HG03045 (cell line): Measurements from ENCODE around the gene ADNP2.
"Not testable (repeated sequence)": the region's sequence is repeated elsewhere in the genome, so short reads cannot be mapped to it uniquely, and the experiment has no call there.

Experiments
- ATAC-seq: cut with Tn5 transposase; IDR thresholded peaks from one replicate; pipeline ENCODE4 v1.9.1; 2021; ENCODE audit warnings: mild to moderate bottlenecking, moderate library complexity; ENCODE audit not compliant: unreplicated experiment

ADNP2 gene

DNA sequence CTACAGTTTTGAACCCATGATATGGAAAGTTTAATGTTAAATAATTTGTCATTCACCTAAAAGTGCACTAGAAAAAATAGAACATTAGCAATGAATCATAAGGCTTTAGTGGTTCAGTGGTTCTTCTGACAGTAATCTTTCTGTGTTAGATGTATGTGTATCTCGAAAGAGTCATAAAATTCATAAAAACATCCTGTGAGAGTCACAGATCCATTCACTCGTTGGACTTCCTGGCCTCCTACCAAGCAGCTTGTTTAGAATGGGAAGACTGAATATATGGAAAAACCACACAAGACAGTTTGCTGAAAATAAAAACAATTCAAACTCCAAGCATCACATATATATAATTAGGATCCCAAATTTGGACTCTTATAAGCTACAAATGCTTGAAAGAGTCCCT lies 34.8 kb downstream of the ADNP2 start:
- ATAC-seq = no peak

DNA sequence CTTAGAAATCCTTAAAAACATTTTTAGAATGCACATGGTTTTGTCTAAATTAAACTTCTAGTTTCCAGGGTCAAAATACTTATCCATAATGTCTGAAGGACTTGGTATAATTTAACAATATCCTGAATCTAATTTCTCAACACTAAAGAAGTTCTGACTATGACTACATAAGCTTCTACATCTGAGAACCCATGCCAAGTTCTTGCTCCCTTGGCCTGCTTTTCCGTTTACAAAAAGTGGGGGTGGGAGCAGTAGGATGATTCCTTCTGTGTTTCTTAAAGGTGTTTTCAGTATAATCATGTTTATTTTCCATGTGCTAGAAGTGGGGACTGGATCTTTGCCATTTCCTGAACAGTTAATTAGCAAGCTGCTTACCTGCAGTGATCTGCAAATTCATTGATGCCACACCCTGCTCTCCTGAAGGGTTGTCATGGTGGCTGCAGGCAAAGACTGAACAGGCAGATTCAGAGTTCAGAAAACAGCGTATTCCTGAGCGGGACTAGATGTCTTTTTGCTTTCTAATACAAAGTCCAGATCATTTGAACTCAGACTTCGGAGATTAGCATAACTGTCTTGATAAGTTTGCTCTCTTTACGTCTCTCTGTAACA lies 36.2 kb downstream of the ADNP2 start:
- no peak for ATAC-seq

DNA sequence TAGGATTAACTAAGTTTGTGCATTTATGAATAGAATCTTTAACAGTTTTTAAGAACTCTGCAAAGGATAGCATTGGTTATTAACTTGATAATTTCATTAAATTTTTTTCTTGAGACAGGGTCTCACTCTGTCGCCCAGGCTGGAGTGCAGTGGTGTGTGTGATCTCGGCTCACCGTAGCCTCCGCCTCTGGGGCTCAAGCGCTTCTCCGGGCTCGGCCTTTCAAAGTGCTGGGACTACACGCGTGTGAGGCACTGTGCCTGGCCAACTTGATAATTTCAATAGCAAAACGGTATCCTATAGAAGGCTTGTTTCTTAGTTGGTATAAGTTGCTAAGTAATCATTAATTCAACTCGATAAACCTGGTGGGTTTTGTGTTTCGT lies 38.0 kb downstream of the ADNP2 start:
- peak; percentile 35 for ATAC-seq

DNA sequence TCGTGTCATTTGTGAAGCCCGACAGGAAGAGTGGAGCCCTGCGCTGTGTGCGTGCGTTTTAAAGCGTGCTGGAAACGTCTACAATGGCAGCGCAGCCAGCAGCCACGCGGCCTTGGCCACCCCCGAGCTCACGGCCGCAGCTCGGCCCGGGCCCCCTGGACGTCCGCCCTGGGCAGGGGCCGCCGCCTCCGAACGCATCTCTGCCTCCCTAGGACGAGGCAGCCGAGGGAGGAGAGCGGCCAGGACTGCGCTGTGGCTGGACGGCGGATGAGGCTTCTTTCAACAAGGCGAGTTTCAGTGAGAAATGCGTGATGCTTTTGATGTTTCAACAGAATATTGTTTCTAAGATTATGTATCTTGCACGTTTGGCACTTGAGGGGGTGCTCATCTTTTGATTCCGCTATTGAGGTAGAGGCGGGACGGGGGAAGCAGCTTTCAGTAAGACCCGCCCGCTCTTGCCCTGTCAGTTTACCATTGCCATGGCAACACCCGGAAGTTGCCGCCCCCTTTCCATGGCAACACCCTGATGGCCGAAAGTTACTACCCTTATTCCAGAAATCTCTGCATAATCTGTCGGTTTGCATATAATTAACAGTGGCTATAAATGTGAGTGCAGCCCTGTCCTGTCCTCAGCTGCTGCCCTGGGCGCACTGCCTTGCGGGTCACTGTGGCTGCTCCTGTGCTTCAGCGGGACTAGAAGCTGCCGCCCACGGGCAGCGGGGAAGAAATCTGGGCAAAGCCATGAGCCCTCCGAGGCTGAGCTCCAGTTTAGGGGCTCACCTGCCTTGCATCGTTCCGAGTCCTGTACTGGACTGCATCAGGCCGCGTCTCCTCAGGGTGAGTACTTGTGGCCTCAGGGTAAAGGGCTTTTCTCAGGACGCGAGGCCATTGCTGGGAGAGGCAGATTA lies 38.6 kb downstream of the ADNP2 start:
- ATAC-seq = peak; percentile 86

DNA sequence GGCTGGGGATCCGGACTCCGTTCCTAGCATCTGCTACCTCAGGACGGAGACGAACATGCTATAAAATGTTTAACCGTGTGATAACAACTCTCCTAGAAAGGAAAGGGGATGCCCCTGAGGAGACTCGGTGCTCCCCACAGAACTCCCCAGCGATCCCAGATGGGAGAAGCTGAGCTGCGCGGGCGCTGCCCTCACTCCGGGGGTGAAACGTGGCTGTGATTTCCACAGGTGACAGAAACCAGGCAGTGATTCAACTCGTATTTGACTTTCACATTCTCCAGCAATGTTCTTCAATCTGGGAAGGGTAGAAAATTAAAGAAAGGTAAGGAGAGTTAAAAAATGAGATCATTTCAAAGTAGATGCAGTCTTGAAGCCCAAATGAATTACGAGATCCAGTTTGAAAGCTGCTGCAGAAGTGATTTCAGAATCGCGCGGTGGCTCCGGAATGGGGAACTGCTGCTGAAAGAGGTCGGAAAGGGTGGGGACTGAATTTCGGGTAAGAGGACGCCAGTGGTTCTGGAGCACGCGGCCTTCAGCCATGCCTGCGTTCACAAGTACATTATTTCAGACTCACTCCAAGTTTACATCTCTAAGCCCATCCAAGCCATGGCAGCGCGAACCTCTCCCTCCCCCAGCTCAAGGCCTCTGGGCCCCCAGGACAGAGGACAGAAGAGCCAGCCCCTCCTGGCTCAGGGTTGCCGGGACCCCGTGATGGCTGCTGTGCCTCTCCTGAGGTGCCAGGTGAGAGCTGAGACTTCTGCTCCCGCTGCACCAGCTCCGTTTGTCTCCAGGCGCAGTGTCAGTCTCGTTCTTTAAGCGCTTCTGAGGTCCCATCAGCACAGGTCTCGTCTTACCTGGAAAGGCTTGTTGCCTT lies 39.5 kb downstream of the ADNP2 start:
- ATAC-seq = no peak

DNA sequence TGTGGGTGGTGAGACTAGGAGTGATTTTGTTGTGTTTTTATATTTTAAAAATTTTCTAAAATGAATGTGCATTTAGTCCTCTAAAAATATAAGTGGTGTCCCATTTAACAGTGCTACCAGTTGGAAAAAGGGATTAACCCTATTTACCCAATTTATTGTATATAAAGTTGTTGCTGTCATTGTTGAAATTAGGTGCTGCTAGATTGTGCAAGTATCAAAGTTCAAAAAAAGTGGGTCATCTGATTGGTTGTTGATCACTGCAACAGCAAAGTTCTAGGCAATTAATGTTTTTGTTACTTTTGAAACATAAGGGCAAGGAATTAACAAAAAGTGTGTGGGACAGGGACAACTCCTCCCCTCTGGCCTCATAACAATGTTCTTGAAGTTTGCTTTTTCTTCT lies 40.6 kb downstream of the ADNP2 start:
- no peak for ATAC-seq

DNA sequence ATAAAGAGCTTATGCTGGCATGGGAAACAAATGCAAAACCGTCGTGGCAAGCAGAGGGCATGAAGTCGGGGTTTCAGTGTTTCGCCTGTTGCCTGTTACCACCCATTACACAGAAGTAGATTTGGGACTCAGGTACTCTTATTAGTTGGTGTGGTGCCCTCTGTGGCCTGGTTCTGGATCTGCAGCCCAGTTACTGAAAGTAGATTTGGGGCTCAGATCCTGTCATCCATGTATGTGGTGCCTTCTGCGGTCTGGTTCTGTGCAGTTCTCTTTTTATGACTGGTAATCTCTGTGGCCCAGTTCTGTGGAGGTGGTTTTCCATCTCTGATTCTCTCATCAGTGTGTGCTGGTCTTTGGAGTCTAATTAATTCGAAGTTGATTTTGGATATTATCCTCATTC lies 45.2 kb downstream of the ADNP2 start:
- peak; percentile 51 for ATAC-seq

DNA sequence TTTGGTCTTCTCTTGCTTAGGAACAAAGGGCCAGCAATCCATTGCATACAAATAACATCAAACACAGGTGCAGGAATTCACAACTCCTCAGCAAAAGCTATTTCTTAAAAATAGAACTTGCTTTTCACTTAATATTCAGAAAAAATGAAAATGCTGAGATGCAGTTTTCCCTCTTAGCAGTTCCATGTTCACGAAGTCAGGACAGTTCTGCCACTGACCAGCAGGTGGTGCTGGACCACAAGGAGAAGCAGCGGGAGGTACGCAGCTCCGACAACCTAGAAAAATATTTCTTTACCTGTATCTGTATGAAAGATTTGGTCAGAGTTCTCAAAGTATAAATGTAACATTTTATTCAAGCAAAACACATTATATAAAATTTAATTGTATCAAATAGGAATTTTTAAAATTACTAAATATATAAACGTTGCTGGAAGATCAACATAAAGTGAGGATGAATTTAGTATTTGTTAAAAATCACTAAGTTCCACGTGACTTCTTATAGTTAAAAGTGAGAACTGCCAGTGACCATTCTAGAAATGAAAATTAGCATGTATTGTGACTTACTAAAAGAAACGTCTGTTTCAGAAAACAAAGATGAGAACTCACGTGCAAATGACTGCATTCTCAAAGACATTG lies 48.8 kb downstream of the ADNP2 start:
- no peak for ATAC-seq

DNA sequence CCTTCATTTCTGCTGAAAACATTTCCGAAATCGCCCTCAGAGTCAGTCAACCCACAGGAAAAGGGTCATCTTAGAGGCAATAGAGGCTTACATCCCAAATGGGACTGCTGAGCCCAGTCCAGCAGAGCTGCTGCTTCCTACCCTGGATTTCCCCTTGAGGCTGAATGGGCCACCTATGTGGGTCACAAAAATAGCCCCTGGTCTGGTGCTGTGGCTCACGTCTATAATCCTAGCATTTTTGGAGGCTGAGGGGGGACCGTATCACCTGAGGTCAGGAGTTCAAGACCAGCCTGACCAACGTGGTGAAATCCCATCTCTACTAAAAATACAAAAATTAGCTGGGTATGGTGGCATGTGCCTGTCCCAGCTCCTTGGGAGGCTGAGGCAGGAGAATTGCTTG lies 49.3 kb downstream of the ADNP2 start:
- ATAC-seq = no peak

DNA sequence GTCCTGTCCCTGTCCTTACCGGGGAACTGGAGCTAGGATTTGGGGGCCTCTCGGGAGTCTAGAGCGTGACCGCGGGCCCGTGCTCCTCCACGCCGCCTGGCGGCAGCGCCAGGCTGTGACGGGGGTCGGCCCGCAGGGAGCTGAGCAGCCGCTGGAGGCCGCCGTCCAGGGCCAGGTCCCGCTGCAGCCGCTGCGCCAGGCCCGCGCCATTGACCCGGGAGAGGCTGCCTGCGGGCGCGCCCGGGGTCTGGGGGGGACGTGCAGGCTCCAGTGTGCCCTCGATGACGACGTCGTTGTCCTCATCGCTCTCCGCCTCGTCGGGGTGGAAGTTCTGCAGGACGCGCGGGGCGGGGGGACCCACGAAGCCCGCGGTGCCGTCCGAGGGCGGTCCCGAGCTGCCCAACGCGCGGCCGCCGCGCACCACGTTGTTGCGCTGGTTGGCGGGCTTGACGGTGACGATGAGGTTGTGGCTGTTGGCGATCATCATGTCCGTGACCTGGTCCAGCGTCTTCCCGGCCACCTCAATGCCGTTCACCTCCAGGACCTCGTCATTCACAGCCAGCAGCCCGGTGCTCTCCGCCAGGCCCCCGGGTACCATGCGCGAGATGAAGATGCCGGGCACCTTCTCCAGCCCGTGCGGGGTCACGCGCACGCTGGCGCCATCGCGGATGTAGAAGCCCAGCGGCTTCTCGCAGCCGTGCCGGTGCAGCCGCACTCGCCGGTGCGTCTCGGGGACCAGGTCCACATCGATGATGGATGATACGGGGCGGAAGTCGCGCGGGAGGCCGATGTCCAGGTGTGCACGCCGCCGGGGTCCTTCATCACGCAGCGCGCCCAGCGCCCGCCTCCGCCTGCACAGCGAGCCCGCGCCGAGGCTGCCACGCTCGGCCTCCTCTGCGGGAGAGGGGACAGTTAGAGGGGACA lies 50.9 kb downstream of the ADNP2 start:
- ATAC-seq = no peak

DNA sequence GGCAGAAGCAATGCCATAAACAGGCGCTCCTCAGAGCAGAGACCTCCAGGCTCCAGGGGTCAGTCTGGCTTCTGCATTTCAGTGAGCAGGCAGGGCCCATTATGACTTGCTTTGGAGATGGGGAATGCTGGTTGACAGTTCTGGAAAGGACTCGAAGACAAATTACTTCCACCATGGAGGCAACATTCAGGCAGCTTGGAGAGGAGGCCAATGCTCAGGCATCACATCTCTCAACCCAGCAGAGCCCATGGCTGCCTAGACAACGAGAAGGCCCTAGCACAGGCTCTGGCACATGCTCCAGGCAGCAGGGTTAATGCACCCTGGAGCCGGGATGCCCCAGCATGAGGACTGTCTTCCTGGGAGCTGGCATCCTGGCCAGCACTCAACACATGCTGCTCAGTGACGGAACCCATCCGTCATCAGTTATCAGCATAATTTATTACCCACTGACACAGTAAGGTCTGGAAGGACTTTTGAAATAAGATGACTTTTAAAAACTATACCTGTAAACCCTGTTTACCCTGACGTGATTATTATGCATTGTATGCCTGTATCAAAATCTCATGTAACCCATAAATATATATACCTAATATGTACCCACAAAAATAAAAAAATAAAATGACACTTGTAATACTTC lies 52.8 kb downstream of the ADNP2 start:
- no peak for ATAC-seq

DNA sequence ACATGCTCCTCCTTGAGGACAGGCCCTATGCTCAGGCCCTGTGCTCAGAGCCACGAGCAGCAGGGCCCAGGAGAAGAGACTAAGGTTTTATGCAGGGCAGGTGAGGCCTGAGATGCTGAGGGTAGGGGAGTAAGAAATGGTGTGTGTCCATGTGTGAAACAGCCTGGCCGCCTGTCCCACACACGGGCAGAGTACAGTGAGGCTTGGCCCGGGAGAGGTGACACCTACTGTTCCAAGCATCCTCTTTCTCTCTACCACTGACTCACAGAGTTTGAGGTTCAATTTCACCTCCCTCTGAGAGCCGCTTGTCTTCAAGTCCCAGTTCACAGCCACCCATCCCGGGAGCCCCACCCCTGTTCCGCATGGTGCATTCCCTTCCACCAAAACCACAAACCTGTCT lies 54.1 kb downstream of the ADNP2 start:
- no peak for ATAC-seq

DNA sequence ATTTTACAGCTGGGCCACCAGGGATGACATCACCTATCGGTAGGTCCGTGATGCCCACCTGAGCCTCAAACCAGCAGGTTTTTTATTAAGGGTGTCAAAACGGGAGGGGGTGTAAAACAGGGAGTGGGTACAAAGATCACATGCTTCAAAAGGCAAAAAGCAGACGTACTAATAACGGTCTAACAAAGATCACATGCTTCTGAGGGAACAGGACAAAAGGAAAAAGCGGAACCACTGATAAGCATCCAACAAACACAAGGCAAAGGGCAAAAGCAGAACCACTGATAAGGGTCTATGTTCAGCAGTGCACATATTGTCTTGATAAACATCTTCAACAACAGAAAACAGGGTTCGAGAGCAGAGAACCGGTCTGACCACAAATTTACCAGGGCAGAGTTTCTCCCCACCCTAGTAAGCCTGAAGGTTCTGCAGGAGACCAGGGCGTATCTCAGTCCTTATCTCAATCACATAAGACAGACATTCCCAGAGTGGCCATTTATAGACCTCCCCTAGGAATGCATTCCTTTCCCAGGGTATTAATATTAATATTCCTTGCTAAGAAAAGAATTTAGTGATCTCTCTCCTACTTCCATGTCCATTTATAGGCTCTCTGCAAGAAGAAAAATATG lies 55.8 kb downstream of the ADNP2 start:
- not testable (repeated sequence) for ATAC-seq

DNA sequence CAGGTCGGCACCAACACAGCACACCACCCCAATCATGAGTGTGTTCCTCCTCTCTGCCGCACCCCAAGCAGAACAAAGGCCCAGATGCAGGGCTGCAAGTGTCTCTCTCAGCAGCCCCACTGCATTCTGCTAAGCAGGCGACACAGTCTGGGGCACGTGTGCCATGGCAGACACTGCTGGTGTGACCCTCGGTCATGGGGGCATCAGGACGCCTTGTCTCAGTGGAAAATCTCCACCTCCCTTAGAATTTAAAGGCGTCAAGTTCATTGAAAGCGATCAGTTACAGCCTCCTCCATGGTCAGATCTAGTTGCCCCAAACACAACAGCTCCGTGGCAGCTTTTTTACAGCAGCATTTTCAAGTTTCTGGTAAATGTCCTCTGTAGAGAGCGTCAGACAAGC lies 57.2 kb downstream of the ADNP2 start:
- no peak for ATAC-seq

DNA sequence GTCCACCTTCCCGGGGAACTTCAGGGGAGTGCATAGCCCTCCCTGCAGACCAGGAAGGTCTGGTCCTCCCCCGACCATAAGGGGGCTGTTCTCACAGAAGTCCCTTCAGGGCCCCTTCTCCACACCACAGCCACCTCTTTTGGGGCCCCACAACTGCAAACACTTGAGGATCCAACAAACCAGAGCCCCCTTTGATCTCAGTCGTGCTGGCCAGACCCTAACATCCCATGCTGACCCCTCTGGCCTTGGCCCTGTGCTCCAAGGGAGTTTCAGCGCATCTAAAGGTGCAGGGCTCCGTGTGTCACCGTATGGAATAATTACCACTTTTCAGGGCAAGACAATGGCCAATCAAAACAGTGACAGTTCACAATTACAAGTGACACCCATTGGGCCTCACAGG lies 57.7 kb downstream of the ADNP2 start:
- ATAC-seq = no peak

DNA sequence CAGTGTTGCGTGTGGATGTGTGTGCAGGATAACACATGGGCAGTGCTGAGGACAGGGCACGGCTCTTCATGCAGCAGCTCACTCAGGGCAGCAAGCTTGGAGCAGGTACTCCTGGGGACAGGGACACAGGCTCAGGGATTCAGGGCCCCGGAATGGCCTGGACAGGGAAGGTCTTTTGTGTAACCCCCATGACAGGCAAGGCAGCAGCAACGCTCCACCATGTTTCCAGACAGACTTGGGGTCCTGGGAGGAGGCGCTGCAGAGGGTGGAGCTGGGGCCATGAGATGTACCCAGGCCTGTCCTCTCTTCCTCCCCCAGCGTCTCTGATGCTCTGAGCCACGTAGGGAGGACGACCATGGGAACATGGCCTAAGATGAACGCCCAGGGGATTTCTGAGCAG lies 58.3 kb downstream of the ADNP2 start:
- ATAC-seq = no peak

DNA sequence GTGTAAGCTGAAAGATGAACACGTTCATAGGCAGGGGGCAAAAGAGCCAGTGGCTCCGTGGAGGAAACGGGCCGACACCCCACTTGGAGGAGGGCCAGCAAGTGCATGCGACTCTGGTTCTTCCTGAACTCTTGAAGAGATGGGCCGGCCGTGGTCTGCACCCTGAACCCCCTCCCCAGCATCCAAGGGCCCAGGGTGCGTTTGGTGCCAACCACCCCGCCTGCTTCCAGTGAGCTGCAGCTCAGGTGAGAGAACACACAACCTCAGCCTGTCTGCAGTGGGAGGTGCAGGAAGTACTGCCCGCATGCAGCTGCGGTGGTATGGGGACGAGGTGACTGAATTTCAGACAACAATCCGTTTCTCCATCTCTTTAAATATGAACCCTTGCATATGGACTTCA lies 58.9 kb downstream of the ADNP2 start:
- no peak for ATAC-seq

DNA sequence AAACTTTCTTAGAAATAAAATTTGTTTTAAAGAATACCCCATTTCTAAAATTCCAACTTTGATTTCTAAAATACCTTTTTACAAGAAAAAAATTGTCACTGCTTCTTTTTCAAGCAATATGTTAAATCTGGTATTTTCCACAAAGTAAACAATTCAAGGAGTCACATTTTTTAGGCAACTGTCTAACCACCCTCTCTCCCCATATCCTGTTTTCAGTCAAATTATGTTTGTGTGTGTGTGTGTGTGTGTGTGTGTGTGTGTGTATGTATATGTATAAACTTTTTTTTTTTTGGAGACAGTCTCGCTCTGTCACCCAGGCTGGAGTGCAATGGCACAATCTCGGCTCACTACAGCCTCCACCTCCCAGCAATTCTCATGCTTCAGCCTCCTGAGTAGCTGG lies 59.3 kb downstream of the ADNP2 start:
- ATAC-seq = no peak

DNA sequence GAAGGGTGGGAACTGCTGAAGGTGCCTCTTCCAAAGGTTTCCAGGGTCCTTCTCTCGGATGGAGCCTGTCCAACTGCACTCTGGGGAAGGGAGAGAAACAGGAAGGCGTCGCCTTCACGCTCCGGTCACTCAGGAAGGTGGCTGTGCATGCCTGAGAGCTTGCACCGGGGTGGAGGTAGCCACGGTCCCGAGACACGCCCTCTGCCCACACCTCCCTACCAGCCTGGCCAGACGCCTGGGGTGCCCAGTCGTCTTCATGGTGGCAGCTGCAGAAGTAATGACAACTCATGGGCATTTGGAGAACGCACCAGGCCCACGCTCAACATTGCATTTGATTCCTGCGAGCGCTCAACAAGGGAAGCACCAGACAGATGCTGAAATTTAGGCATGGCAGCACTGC lies 59.9 kb downstream of the ADNP2 start:
- ATAC-seq = no peak
